Tibial nerve (tissue), 4 donors: ENCODE measurements around the gene BACE2. TPM values are rescaled to one million over a fixed set of nuclear protein-coding genes. Genes with fewer than 3 reads are reported as not detected.

Experiments used
- DNase-seq, 2 donors: peaks; one replicate each; pipeline ENCODE4 v3.0.0-alpha.2; 2019; ENCODE audit warnings: low spot score in 2 of 2
- H3K27ac ChIP-seq, 4 donors: fragments of 200-600 bp; sonication (generic) in 3 of 4; one replicate each; pipeline ENCODE4 v1.5.1; 2017 to 2019; ENCODE audit warnings: mild to moderate bottlenecking in 1 of 4
- H3K27me3 ChIP-seq, 2 donors: fragments of 200-600 bp; sonication (generic) in 1 of 2; one replicate each; pipeline versions ENCODE4 v1.5.1 to v1.6.0; 2017 to 2019
- H3K36me3 ChIP-seq, 3 donors: fragments of 200-600 bp; sonication (generic); one replicate each; pipeline ENCODE4 v1.5.1; 2018 to 2019
- H3K4me1 ChIP-seq, 4 donors: fragments of 200-600 bp; sonication (generic) in 3 of 4; one replicate each; pipeline ENCODE4 v1.5.1; 2017 to 2019
- H3K4me3 ChIP-seq, 4 donors: fragments of 200-600 bp; sonication (generic) in 3 of 4; one replicate each; pipeline ENCODE4 v1.5.1; 2017 to 2019; ENCODE audit warnings: mild to moderate bottlenecking in 1 of 4, moderate library complexity in 1 of 4
- H3K9me3 ChIP-seq, 4 donors: fragments of 200-600 bp; sonication (generic) in 3 of 4; one replicate each; pipeline ENCODE4 v1.5.1; 2017 to 2019
- EP300 ChIP-seq, 2 donors: sonication (generic); formaldehyde crosslinking; IDR thresholded peaks; one replicate each; pipeline ENCODE4 v1.6.1; 2017; ENCODE audit warnings: antibody characterized with exemption in 2 of 2, mild to moderate bottlenecking in 1 of 2
- POLR2A ChIP-seq, 2 donors: fragments of 450-650 bp; IDR thresholded peaks; one replicate each; pipeline ENCODE4 v1.6.1; 2017; ENCODE audit warnings: antibody characterized with exemption in 2 of 2, mild to moderate bottlenecking in 2 of 2, moderate library complexity in 2 of 2
- WGBS, 2 donors: methylation state at CpG; one replicate each; pipeline ENCODE4 v1.1.5; 2018; 5-methylcytosine and 5-hydroxymethylcytosine counted together
- total RNA-seq, 4 donors: library from RNA; depleted of rRNA; stranded (reverse); fragments of >200 nt; gene quantifications; one replicate each; pipeline ENCODE4 v1.1.0, GENCODE V29; 2016
- TF ChIP-seq, protein P1 (sequence below), 5 experiments: fragments of 200-600 bp in 3 of 5; fragments of 450-650 bp in 2 of 5; sonication (generic) in 3 of 5; IDR thresholded peaks; one replicate each; pipeline ENCODE4 v1.5.1; 2016 to 2019; ENCODE audit warnings: antibody characterized with exemption in 5 of 5, mild to moderate bottlenecking in 3 of 5, moderate library complexity in 2 of 5

BACE2 gene
- total RNA-seq, 4 donors from 2014 or later = 69.5 to 96.9 (median 79.2) TPM

DNA sequence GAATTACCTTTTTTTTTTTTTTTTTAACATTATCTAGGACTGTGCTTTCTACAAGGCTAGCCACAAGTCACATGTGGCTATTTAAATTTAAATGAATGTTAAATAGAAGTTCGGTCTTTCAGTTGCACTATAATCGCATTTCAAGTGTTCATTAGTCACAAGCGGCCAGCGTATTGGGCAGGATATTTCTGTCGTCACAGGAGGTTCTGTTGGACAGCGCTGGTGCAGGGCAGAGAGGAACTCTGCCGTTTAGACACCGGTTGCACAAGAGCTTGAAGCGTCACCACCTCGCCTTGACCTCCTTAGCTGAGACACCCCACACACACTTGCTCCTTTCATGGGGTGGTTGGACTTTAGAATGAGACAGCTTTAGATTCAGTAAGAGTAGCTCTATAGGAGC lies 64.1 kb downstream of the BACE2 start:
- Histone ChIP-seq H3K36me3 (peaks cover 0 to 46% (median 5%) of the 10 kb centered on the region in 3 donors), H3K9me3 (no peaks in the 10 kb centered on the region), H3K27ac (no peak overlapping the region), H3K4me1 (peaks cover 0 to 11% (median 2%) of the 10 kb centered on the region in 4 donors), H3K27me3 (no peaks in the 10 kb centered on the region), H3K4me3 (no peak overlapping the region)
- DNase-seq = no peak
- TF ChIP-seq, protein P1, sequence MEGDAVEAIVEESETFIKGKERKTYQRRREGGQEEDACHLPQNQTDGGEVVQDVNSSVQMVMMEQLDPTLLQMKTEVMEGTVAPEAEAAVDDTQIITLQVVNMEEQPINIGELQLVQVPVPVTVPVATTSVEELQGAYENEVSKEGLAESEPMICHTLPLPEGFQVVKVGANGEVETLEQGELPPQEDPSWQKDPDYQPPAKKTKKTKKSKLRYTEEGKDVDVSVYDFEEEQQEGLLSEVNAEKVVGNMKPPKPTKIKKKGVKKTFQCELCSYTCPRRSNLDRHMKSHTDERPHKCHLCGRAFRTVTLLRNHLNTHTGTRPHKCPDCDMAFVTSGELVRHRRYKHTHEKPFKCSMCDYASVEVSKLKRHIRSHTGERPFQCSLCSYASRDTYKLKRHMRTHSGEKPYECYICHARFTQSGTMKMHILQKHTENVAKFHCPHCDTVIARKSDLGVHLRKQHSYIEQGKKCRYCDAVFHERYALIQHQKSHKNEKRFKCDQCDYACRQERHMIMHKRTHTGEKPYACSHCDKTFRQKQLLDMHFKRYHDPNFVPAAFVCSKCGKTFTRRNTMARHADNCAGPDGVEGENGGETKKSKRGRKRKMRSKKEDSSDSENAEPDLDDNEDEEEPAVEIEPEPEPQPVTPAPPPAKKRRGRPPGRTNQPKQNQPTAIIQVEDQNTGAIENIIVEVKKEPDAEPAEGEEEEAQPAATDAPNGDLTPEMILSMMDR (IDR thresholded peaks at IDR 0.05) = no peak
- no peak for TF ChIP-seq EP300 (IDR thresholded peaks at IDR 0.05)
- TF ChIP-seq POLR2A (IDR thresholded peaks at IDR 0.05) = no peak
- WGBS, 2 donors = 88 to 90% methylated on average over 10 of the region's 10 CpGs

DNA sequence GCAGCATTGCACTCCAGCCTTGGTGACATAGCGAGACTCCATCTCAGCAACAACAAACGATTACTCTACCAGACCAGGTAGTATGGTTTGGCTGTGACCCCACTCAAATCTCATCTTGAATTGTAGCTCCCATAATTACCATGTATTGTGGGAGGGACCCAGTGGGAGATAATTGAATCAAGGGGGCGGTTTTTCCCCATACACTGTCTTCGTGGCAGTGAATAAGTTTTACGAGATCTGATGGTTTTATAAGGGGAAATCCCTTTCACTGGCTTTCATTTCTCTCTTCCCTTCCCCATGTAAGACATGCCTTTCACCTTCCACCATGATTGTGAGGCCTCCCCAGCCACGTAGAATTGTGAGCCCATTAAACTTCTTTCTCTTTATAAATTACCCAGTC lies 66.0 kb downstream of the BACE2 start:
- no peak for DNase-seq
- 86 to 88% methylated on average over 6 of the region's 6 CpGs for WGBS, 2 donors
- peaks cover 0 to 11% (median 2%) of the 10 kb centered on the region in 4 donors for H3K4me1 ChIP-seq
- no peaks in the 10 kb centered on the region for H3K9me3 ChIP-seq
- TF ChIP-seq EP300 (IDR thresholded peaks at IDR 0.05) (no peak), POLR2A (IDR thresholded peaks at IDR 0.05) (no peak)
- TF ChIP-seq, protein P1 (IDR thresholded peaks at IDR 0.05) = no peak
- H3K4me3 ChIP-seq = no peak overlapping the region
- H3K27me3 ChIP-seq = no peaks in the 10 kb centered on the region
- peaks cover 0 to 43% (median 0%) of the 10 kb centered on the region in 3 donors for H3K36me3 ChIP-seq
- H3K27ac ChIP-seq = no peak overlapping the region

DNA sequence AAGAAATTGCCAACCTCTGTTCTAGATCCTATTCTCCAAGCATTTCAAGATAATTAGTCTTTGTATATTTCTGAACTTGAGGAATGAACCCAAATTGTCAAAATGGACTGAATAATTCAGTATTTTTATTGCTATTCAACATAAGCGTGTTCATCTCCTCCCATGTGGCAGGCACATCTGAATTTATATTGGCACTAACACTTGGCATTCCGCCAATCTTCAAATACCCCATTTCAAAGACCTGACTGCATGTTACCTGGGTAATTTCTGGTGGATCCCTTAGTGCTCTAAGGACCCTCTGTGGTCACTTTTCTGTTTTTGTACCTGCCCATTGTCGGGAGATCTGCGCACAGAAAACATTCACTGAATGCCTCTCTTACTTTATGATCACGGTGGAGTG lies 66.6 kb downstream of the BACE2 start:
- TF ChIP-seq, protein P1 (IDR thresholded peaks at IDR 0.05) = no peak
- TF ChIP-seq POLR2A (IDR thresholded peaks at IDR 0.05) (no peak), EP300 (IDR thresholded peaks at IDR 0.05) (no peak)
- Histone ChIP-seq H3K4me1 (peaks cover 0 to 11% (median 2%) of the 10 kb centered on the region in 4 donors), H3K9me3 (no peaks in the 10 kb centered on the region), H3K27me3 (no peaks in the 10 kb centered on the region), H3K4me3 (no peak overlapping the region), H3K36me3 (peaks cover 0 to 36% (median 0%) of the 10 kb centered on the region in 3 donors), H3K27ac (no peak overlapping the region)
- 70 to 75% methylated on average over 5 of the region's 5 CpGs for WGBS, 2 donors
- no peak for DNase-seq

DNA sequence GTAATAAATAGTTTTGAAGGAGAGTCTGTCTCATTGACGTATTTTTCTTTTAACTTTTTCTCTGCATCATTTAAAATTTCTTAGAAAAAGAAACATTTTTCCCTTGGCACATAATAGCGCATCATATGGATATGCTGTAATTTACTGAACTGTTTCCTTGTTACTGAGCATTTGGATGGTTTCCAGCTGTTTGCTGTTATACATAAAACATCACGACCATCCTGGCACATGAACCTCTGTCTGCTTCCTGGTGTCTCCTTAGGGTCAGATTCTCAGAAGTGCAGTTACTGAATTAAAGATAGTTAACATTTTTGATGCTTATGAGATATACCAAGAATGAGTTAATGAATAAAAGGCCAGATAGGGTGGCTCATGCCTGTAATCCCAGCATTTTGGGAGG lies 67.2 kb downstream of the BACE2 start:
- no peak overlapping the region for H3K4me3 ChIP-seq
- no peaks in the 10 kb centered on the region for H3K27me3 ChIP-seq
- H3K4me1 ChIP-seq = peaks cover 0 to 11% (median 2%) of the 10 kb centered on the region in 4 donors
- 45 to 53% methylated on average over 3 of the region's 3 CpGs for WGBS, 2 donors
- DNase-seq = no peak
- H3K27ac ChIP-seq = no peak overlapping the region
- no peaks in the 10 kb centered on the region for H3K9me3 ChIP-seq
- H3K36me3 ChIP-seq = peaks cover 0 to 35% (median 0%) of the 10 kb centered on the region in 3 donors
- TF ChIP-seq, protein P1 (IDR thresholded peaks at IDR 0.05) = no peak
- TF ChIP-seq POLR2A (IDR thresholded peaks at IDR 0.05) (no peak), EP300 (IDR thresholded peaks at IDR 0.05) (no peak)

DNA sequence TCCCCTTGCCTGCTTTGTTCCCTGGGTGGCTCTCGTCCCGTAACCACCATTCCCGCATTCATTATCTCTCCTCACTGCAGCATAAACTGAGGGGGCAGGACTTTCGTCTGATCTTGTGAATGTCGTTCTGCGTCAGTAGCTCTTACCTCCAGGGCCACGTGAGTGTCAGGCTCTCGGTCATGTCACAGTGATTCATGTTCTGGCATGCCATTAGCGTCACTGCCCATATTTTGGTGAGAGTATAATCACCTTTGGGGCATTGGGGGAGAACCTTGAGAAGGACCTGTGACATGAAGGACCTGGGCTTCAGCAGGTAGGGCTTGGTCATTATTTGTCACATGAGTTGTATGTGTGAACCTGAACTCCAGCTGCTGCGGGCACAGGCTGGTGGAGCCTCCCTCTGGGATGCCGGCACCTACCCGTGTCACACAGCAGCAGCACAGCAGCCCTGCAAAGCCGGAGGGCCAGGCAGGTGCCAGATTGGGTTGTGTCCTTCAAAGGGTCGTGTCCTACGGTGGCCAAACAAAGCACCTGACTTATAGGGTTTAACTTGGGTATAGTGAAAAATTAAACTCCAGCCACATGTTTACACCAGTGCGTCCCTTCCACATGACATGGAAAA lies 68.5 kb downstream of the BACE2 start:
- H3K36me3 ChIP-seq = peaks cover 0 to 44% (median 0%) of the 10 kb centered on the region in 3 donors
- H3K9me3 ChIP-seq = no peaks in the 10 kb centered on the region
- TF ChIP-seq EP300 (IDR thresholded peaks at IDR 0.05) = no peak
- TF ChIP-seq, protein P1 (IDR thresholded peaks at IDR 0.05) = no peak
- TF ChIP-seq POLR2A (IDR thresholded peaks at IDR 0.05) = no peak
- H3K4me3 ChIP-seq = no peak overlapping the region
- WGBS, 2 donors = 93 to 95% methylated on average over 15 to 16 of the region's 16 CpGs
- H3K4me1 ChIP-seq = peaks cover 0 to 11% (median 2%) of the 10 kb centered on the region in 4 donors
- no peaks in the 10 kb centered on the region for H3K27me3 ChIP-seq
- no peak overlapping the region for H3K27ac ChIP-seq
- DNase-seq = no peak
